ENCODE data around the gene PTK6.

- TF ChIP-seq HIVEP1 (CRISPR knock-in tag; IDR thresholded peaks at IDR 0.05): no peak
- no peak for TF ChIP-seq TAF1 (CRISPR knock-in tag; IDR thresholded peaks at IDR 0.05)
- no peak for TF ChIP-seq ZNF367 (CRISPR knock-in tag; IDR thresholded peaks at IDR 0.05; ENCODE audit: borderline replicate concordance)
- no peak for TF ChIP-seq NR2F6 (IDR thresholded peaks at IDR 0.05)
- TF ChIP-seq NR2F6 (CRISPR knock-in tag; IDR thresholded peaks at IDR 0.05): no peak
- no peak for TF ChIP-seq NFE2L2 (IDR thresholded peaks at IDR 0.05; ENCODE audit: low read length)
Observed at GRCh38 chr20:63543131-63543530, 6.0 kb upstream of the PTK6 start.

All from HepG2 (cell line).